HepG2 (cell line): ENCODE data around the gene NRL. TPM values are rescaled to one million over a fixed set of nuclear protein-coding genes. Genes with fewer than 3 reads are reported as not detected.

Experiments
- ARHGAP35 ChIP-seq: sonication (generic); formaldehyde crosslinking; IDR thresholded peaks from 2 replicates; pipeline ENCODE4 v1.9.0; 2022; ENCODE audit warnings: mild to moderate bottlenecking, inconsistent platforms, moderate library complexity, missing genetic modification reagents, borderline replicate concordance
- CCDC6 ChIP-seq: sonication (generic); formaldehyde crosslinking; IDR thresholded peaks from 2 replicates; pipeline ENCODE4 v1.8.1; 2022; ENCODE audit warnings: mild to moderate bottlenecking, missing genetic modification reagents, moderate library complexity
- DMAP1 ChIP-seq: IDR thresholded peaks from 2 replicates; pipeline ENCODE4 v1.6.1; 2016
- JUN ChIP-seq: sonication (generic); formaldehyde crosslinking; IDR thresholded peaks from 2 replicates; pipeline ENCODE4 v1.4.0; 2020; ENCODE audit warnings: mild to moderate bottlenecking, missing genetic modification reagents
- KLF12 ChIP-seq: sonication (generic); formaldehyde crosslinking; IDR thresholded peaks from 2 replicates; pipeline ENCODE4 v1.4.0; 2020; ENCODE audit warnings: missing genetic modification reagents, borderline replicate concordance
- KLF13 ChIP-seq: sonication (generic); formaldehyde crosslinking; IDR thresholded peaks from 2 replicates; pipeline ENCODE4 v1.4.0; 2020; ENCODE audit warnings: mild to moderate bottlenecking, missing genetic modification reagents
- MTF1 ChIP-seq: sonication (generic); formaldehyde crosslinking; IDR thresholded peaks from 2 replicates; pipeline ENCODE4 v1.5.0; 2020; ENCODE audit warnings: missing genetic modification reagents
- PBX3 ChIP-seq: sonication (generic); formaldehyde crosslinking; IDR thresholded peaks from 2 replicates; pipeline ENCODE4 v1.8.1; 2023; ENCODE audit warnings: missing genetic modification reagents, inconsistent platforms, borderline replicate concordance
- SOX6 ChIP-seq, 2 experiments: fragments of 450-650 bp in 1 of 2; sonication (generic) in 1 of 2; formaldehyde crosslinking in 1 of 2; IDR thresholded peaks; 2 replicates each; pipeline versions ENCODE4 v1.4.0 to v1.6.1; 2017 to 2020; ENCODE audit warnings: antibody characterized with exemption in 1 of 2, mild to moderate bottlenecking in 1 of 2, missing genetic modification reagents in 1 of 2
- SP140L ChIP-seq: sonication (generic); formaldehyde crosslinking; IDR thresholded peaks from 2 replicates; pipeline ENCODE4 v1.4.0; 2020; ENCODE audit warnings: missing genetic modification reagents, borderline replicate concordance
- ZNF224 ChIP-seq: sonication (generic); formaldehyde crosslinking; IDR thresholded peaks from 2 replicates; pipeline ENCODE4 v1.5.0; 2020; ENCODE audit warnings: mild to moderate bottlenecking, missing genetic modification reagents
- ZNF225 ChIP-seq: sonication (generic); formaldehyde crosslinking; IDR thresholded peaks from 2 replicates; pipeline ENCODE4 v1.4.0; 2020; ENCODE audit warnings: mild to moderate bottlenecking, missing genetic modification reagents
- ZNF382 ChIP-seq: sonication (generic); formaldehyde crosslinking; IDR thresholded peaks from 2 replicates; pipeline ENCODE4 v1.5.0; 2020; ENCODE audit warnings: missing genetic modification reagents, mild to moderate bottlenecking, borderline replicate concordance
- ZNF446 ChIP-seq: sonication (generic); formaldehyde crosslinking; IDR thresholded peaks from 2 replicates; pipeline ENCODE4 v1.5.0; 2020; ENCODE audit warnings: mild to moderate bottlenecking, missing genetic modification reagents
- ZNF496 ChIP-seq: sonication (generic); formaldehyde crosslinking; IDR thresholded peaks from 2 replicates; pipeline ENCODE4 v1.8.1; 2023; ENCODE audit warnings: mild to moderate bottlenecking, moderate library complexity, missing genetic modification reagents; ENCODE audit not compliant: insufficient replicate concordance
- ZNF768 ChIP-seq: sonication (generic); formaldehyde crosslinking; IDR thresholded peaks from 2 replicates; pipeline ENCODE4 v1.4.0; 2020; ENCODE audit warnings: missing genetic modification reagents
- ZNF83 ChIP-seq: sonication (generic); formaldehyde crosslinking; IDR thresholded peaks from 2 replicates; pipeline ENCODE4 v1.4.0; 2020; ENCODE audit warnings: missing genetic modification reagents, mild to moderate bottlenecking, borderline replicate concordance
- ZSCAN20 ChIP-seq: sonication (generic); formaldehyde crosslinking; IDR thresholded peaks from 2 replicates; pipeline ENCODE4 v1.4.0; 2020; ENCODE audit warnings: missing genetic modification reagents, mild to moderate bottlenecking, borderline replicate concordance
- ZXDC ChIP-seq: sonication (generic); formaldehyde crosslinking; IDR thresholded peaks from 2 replicates; pipeline ENCODE4 v1.5.0; 2020; ENCODE audit warnings: mild to moderate bottlenecking, missing genetic modification reagents
- polyA plus RNA-seq, 8 experiments: library from polyadenylated mRNA; depleted of rRNA in 3 of 8; stranded (reverse) in 7 of 8; unstranded in 1 of 8; fragments of >200 nt; fragmentation: Illumina TruSeq in 4 of 8; extraction: Trizol in 4 of 8; gene quantifications; 2 replicates each; pipeline versions ENCODE4 v1.2.1 to v1.2.3, GENCODE V29; 2011 to 2016; ENCODE audit warnings: low read depth in 4 of 8, missing spikeins in 1 of 8, mixed read lengths in 1 of 8; ENCODE audit not compliant: insufficient read depth in 1 of 8
- total RNA-seq, 5 experiments: library from RNA; depleted of rRNA; stranded (reverse); fragments of >200 nt; fragmentation: Illumina TruSeq; extraction: Trizol; gene quantifications; 2 replicates each; pipeline ENCODE4 v1.2.3, GENCODE V29; 2016; ENCODE audit warnings: low read depth in 1 of 5
- TF ChIP-seq, protein P1 (sequence below): sonication (generic); formaldehyde crosslinking; IDR thresholded peaks from 2 replicates; pipeline ENCODE4 v1.8.0; 2022; ENCODE audit warnings: mild to moderate bottlenecking, missing genetic modification reagents, moderate library complexity
- TF ChIP-seq, protein P2 (sequence below): sonication (generic); formaldehyde crosslinking; IDR thresholded peaks from 2 replicates; pipeline ENCODE4 v1.8.1; 2022; ENCODE audit warnings: mild to moderate bottlenecking, missing genetic modification reagents
- TF ChIP-seq, protein P3 (sequence below): sonication (generic); formaldehyde crosslinking; IDR thresholded peaks from 2 replicates; pipeline ENCODE4 v1.5.0; 2020; ENCODE audit warnings: missing genetic modification reagents

NRL gene
- total and polyA plus RNA-seq, 2 of the 13 experiments (the other 11 are each of a cell fraction or from before 2014, with no cell fraction given), result 2.5 to 4.7 TPM

DNA sequence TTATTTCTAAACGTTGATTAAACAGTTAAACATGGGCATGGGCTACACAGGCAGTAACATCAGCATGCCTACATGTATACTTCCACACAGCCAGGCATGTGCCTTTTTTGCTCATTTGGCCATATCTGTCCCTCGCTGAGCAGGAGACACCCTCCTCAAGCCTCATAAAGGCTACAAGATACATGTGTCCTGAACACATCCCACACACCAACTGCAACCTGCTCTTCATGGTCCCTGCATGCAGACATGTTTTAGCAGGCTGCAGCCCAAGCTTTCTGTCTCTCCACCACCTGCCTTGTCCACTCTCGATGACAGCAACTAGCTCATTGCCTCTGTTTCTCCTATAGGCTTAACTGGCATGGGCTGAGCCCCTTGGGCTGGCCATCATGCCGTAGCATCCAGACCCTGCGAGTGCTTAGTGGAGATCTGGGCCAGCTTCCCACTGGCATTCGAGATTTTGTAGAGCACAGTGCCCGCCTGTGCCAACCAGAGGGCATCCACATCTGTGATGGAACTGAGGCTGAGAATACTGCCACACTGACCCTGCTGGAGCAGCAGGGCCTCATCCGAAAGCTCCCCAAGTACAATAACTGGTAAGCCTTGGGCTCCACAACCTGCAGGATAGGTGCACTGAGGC, 18.1 kb downstream of the NRL start (continued):
- 0 out of 2 replicates have a peak, but pooled peaks have one; percentile 10 for TF ChIP-seq ARHGAP35 (CRISPR knock-in tag)
- TF ChIP-seq JUN, result no peak
- TF ChIP-seq SOX6 (IDR thresholded peaks at IDR 0.05), result no peak
- TF ChIP-seq SOX6 (CRISPR knock-in tag; IDR thresholded peaks at IDR 0.05), result peak; percentile 42; the same call in 1 of the 2 replicates
- TF ChIP-seq DMAP1 (CRISPR knock-in tag), result no peak
- no peak for TF ChIP-seq ZNF224
- TF ChIP-seq ZNF382, result no peak
- peak; percentile 73; the same call in 1 of the 2 replicates for TF ChIP-seq ZNF768 (CRISPR knock-in tag)
- TF ChIP-seq KLF12 (CRISPR knock-in tag), result no peak
- TF ChIP-seq ZSCAN20 (CRISPR knock-in tag), result no peak
- peak; percentile 95; the same call in 1 of the 2 replicates for TF ChIP-seq ZNF225 (CRISPR knock-in tag)
- TF ChIP-seq ZNF446 (CRISPR knock-in tag), result no peak
- no peak for TF ChIP-seq CCDC6 (CRISPR knock-in tag)
- TF ChIP-seq ZXDC (CRISPR knock-in tag), result no peak
- TF ChIP-seq KLF13 (CRISPR knock-in tag), result no peak
- TF ChIP-seq, protein P1, sequence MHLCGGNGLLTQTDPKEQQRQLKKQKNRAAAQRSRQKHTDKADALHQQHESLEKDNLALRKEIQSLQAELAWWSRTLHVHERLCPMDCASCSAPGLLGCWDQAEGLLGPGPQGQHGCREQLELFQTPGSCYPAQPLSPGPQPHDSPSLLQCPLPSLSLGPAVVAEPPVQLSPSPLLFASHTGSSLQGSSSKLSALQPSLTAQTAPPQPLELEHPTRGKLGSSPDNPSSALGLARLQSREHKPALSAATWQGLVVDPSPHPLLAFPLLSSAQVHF (CRISPR knock-in tag), result no peak
- TF ChIP-seq MTF1 (CRISPR knock-in tag), result no peak
- no peak for TF ChIP-seq PBX3 (CRISPR knock-in tag)
- TF ChIP-seq SP140L, result no peak
- no peak; the same call in 1 of the 2 replicates for TF ChIP-seq ZNF83
- TF ChIP-seq, protein P2, sequence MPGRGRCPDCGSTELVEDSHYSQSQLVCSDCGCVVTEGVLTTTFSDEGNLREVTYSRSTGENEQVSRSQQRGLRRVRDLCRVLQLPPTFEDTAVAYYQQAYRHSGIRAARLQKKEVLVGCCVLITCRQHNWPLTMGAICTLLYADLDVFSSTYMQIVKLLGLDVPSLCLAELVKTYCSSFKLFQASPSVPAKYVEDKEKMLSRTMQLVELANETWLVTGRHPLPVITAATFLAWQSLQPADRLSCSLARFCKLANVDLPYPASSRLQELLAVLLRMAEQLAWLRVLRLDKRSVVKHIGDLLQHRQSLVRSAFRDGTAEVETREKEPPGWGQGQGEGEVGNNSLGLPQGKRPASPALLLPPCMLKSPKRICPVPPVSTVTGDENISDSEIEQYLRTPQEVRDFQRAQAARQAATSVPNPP (CRISPR knock-in tag), result no peak
- no peak for TF ChIP-seq ZNF496 (CRISPR knock-in tag)
- TF ChIP-seq, protein P3, sequence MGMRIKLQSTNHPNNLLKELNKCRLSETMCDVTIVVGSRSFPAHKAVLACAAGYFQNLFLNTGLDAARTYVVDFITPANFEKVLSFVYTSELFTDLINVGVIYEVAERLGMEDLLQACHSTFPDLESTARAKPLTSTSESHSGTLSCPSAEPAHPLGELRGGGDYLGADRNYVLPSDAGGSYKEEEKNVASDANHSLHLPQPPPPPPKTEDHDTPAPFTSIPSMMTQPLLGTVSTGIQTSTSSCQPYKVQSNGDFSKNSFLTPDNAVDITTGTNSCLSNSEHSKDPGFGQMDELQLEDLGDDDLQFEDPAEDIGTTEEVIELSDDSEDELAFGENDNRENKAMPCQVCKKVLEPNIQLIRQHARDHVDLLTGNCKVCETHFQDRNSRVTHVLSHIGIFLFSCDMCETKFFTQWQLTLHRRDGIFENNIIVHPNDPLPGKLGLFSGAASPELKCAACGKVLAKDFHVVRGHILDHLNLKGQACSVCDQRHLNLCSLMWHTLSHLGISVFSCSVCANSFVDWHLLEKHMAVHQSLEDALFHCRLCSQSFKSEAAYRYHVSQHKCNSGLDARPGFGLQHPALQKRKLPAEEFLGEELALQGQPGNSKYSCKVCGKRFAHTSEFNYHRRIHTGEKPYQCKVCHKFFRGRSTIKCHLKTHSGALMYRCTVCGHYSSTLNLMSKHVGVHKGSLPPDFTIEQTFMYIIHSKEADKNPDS (CRISPR knock-in tag), result no peak
